Measurements from ENCODE around the gene SPATA2L. TPM values are rescaled to one million over a fixed set of nuclear protein-coding genes. Genes with fewer than 3 reads are reported as not detected.

Gene SPATA2L
- total and polyA plus RNA-seq, 2 of the 13 experiments (the other 11 are each of a cell fraction or from before 2014, with no cell fraction given) = 9.1 to 20.7 TPM

GRCh38 chr16:89700649-89701424 lies 668 bp downstream of the SPATA2L start (continued):
- TF ChIP-seq ZNF816 (CRISPR knock-in tag; IDR thresholded peaks at IDR 0.05; ENCODE audit: borderline replicate concordance) = no peak; the same call in 1 of the 2 replicates
- TF ChIP-seq ZNF276 (CRISPR knock-in tag; IDR thresholded peaks at IDR 0.05; ENCODE audit: low read depth) = 0 out of 2 replicates have a peak, but pooled peaks have one; percentile 15
- no peak for TF ChIP-seq NONO (IDR thresholded peaks at IDR 0.05)
- peak; percentile 56; the same call in 1 of the 2 replicates for TF ChIP-seq NONO (CRISPR knock-in tag; conservative IDR thresholded peaks at IDR 0.05)
- peak; percentile 93 for TF ChIP-seq IRF9 (CRISPR knock-in tag; IDR thresholded peaks at IDR 0.05; ENCODE audit: borderline replicate concordance)
- no peak for TF ChIP-seq MLLT10 (CRISPR knock-in tag; IDR thresholded peaks at IDR 0.05)
- TF ChIP-seq ATF7 (IDR thresholded peaks at IDR 0.05) = no peak
- TF ChIP-seq ATF7 (CRISPR knock-in tag; IDR thresholded peaks at IDR 0.05) = no peak
- peak; percentile 82; the same call in 1 of the 2 replicates for TF ChIP-seq HOXA9 (CRISPR knock-in tag; IDR thresholded peaks at IDR 0.05; ENCODE audit: borderline replicate concordance)
- TF ChIP-seq ZNF704 (CRISPR knock-in tag; IDR thresholded peaks at IDR 0.05; ENCODE audit: borderline replicate concordance) = 0 out of 2 replicates have a peak, but pooled peaks have one; percentile 10
- TF ChIP-seq ZNF121 (CRISPR knock-in tag; IDR thresholded peaks at IDR 0.05) = no peak
- TF ChIP-seq NFE2 (CRISPR knock-in tag; IDR thresholded peaks at IDR 0.05) = no peak
- no peak; the same call in 1 of the 2 replicates for TF ChIP-seq ZNF546 (CRISPR knock-in tag; conservative IDR thresholded peaks at IDR 0.05)
- 0 out of 2 replicates have a peak, but pooled peaks have one; percentile 11 for TF ChIP-seq KLF9 (CRISPR knock-in tag; IDR thresholded peaks at IDR 0.05; ENCODE audit: low read depth)
- no peak for TF ChIP-seq ZFP36L2 (CRISPR knock-in tag; IDR thresholded peaks at IDR 0.05)
- TF ChIP-seq AGO2 (optimal IDR thresholded peaks at IDR 0.05; ENCODE audit: low read depth, low read length) = peak; percentile 14
- TF ChIP-seq ZNF564 (CRISPR knock-in tag; IDR thresholded peaks at IDR 0.05) = peak; percentile 85
- peak; percentile 90 for TF ChIP-seq RAD21 (CRISPR knock-in tag; IDR thresholded peaks at IDR 0.05)
- no peak for TF ChIP-seq NR2F1 (CRISPR knock-in tag; IDR thresholded peaks at IDR 0.05)
- peak; percentile 77 for TF ChIP-seq PBX3 (CRISPR knock-in tag; IDR thresholded peaks at IDR 0.05; ENCODE audit: borderline replicate concordance)
- TF ChIP-seq ZNF552 (CRISPR knock-in tag; IDR thresholded peaks at IDR 0.05; ENCODE audit: borderline replicate concordance) = peak; percentile 48; the same call in 1 of the 2 replicates
- peak; percentile 22 for TF ChIP-seq JARID2 (CRISPR knock-in tag; IDR thresholded peaks at IDR 0.05; ENCODE audit: insufficient replicate concordance)
- TF ChIP-seq CREB3 (CRISPR knock-in tag; IDR thresholded peaks at IDR 0.05) = peak; percentile 95; the same call in 1 of the 2 replicates
